Measurements from ENCODE around the gene OR4A5.
"Not testable (repeated sequence)": the region's sequence is repeated elsewhere in the genome, so short reads cannot be mapped to it uniquely, and the experiment has no call there.

Gene OR4A5, protein sequence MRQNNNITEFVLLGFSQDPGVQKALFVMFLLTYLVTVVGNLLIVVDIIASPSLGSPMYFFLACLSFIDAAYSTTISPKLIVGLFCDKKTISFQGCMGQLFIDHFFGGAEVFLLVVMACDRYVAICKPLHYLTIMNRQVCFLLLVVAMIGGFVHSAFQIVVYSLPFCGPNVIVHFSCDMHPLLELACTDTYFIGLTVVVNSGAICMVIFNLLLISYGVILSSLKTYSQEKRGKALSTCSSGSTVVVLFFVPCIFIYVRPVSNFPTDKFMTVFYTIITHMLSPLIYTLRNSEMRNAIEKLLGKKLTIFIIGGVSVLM

DNA sequence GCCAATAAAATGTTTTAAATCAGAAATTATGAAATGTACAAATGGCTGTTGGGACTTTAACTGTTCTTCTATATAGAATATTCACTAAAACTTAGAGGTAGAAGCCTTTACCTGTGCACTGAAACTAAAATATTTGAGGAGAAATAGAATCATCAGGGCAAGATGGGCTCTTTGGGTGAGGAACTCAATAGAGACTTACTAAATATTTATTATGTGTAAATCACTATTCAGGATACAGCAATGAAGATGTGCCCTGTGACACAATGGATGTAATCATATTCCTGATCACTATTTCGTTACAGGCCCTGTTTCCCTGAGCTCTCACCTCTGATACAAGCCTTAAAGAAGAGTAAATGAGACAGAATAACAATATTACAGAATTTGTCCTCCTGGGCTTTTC is at the start of gene OR4A5:
TSS of gene OR4A5 (plus strand) at position 301 of the 400 bp plus-strand sequence. CDS start at position 354, 53 bp downstream.
- DNase-seq: not testable (repeated sequence)

DNA sequence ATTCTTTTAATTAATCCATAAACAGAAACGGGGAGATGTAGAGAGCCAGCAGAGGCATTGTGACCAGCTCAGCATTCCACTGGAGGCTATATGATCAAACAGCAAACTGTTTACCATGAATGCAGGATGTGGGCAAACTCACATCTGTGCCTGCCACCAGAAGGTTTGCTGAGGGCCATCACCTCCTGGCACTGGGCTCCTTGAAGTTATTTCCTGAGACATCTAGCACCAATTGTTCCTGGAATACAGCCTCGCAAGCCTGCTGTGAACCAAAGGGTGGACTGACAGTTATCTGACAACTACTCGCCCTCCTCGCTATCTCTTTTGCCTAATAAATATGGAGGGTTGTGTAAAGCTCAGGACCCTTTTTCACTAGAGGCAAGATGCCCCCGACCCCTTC is 13.5 kb downstream of the OR4A5 start:
- DNase-seq: not testable (repeated sequence)

Data from DMS153 (cell line).